OCI-LY7 (cell line): ENCODE measurements around the gene FAM131C. TPM values are rescaled to one million over a fixed set of nuclear protein-coding genes. Genes with fewer than 3 reads are reported as not detected.

Experiments used
- BruUV-seq: library from RNA; stranded (reverse); fragments of 400-500 nt; replicated peaks from 2 replicates; lab custom pipeline; 2021; lab: Mats Ljungman, UMichigan
- CTCF ChIA-PET: fragments of 300-600 bp; sonication (Branson Sonifier 250); formaldehyde crosslinking; loops from one replicate; lab custom pipeline; 2022; ENCODE audit warnings: antibody characterized with exemption; ENCODE audit not compliant: unreplicated experiment; lab: Charles Lee
- POLR2A ChIA-PET: fragments of 300-600 bp; sonication (Branson Sonifier 250); formaldehyde crosslinking; loops from one replicate; lab custom pipeline; 2022; ENCODE audit warnings: antibody characterized with exemption; lab: Charles Lee
- DNase-seq: peaks from one replicate; pipeline ENCODE4 v3.0.0-alpha.2; 2015; ENCODE audit warnings: low spot score
- H2AFZ ChIP-seq: fragments of 200-600 bp; sonication (generic), shearing (Covaris generic); 2 replicates; pipeline ENCODE4 v1.6.1; 2014; ENCODE audit warnings: mild to moderate bottlenecking, antibody characterized with exemption, low read length, moderate library complexity
- H3K27ac ChIP-seq: fragments of 200-600 bp; sonication (generic); 2 replicates; pipeline ENCODE4 v1.5.1; 2014; ENCODE audit warnings: mixed run types, low read depth, mild to moderate bottlenecking, moderate library complexity, low read length, inconsistent platforms; ENCODE audit not compliant: poor library complexity, severe bottlenecking
- H3K36me3 ChIP-seq: fragments of 200-600 bp; sonication (generic); 2 replicates; pipeline ENCODE4 v1.6.1; 2014; ENCODE audit warnings: mild to moderate bottlenecking, antibody characterized with exemption, low read length, moderate library complexity, mixed read lengths; ENCODE audit not compliant: insufficient read depth
- H3K4me1 ChIP-seq: fragments of 200-600 bp; sonication (generic); 2 replicates; pipeline ENCODE4 v1.5.1; 2014; ENCODE audit warnings: mild to moderate bottlenecking, low read length; ENCODE audit not compliant: insufficient read depth, poor library complexity, severe bottlenecking
- H3K4me2 ChIP-seq: fragments of 200-600 bp; sonication (generic); 2 replicates; pipeline ENCODE4 v1.6.1; 2014; ENCODE audit warnings: mild to moderate bottlenecking, low read length
- H3K4me3 ChIP-seq: fragments of 200-600 bp; sonication (generic); 2 replicates; pipeline ENCODE4 v1.5.1; 2014; ENCODE audit warnings: mild to moderate bottlenecking, low read depth, low read length; ENCODE audit not compliant: poor library complexity, severe bottlenecking
- H3K79me2 ChIP-seq: fragments of 200-600 bp; sonication (generic); 2 replicates; pipeline ENCODE4 v1.6.1; 2016; ENCODE audit warnings: low read depth, mild to moderate bottlenecking, low read length, moderate library complexity, mixed read lengths; ENCODE audit not compliant: insufficient read depth
- H3K9me2 ChIP-seq: fragments of 200-600 bp; sonication (generic); 2 replicates; pipeline ENCODE4 v1.6.1; 2016; ENCODE audit warnings: mild to moderate bottlenecking, low read length, mixed read lengths; ENCODE audit not compliant: insufficient read depth
- H3K9me3 ChIP-seq: fragments of 200-600 bp; sonication (generic); 2 replicates; pipeline ENCODE4 v1.6.1; 2014; ENCODE audit warnings: mild to moderate bottlenecking, mixed run types, low read length, mixed read lengths
- H4K20me1 ChIP-seq: fragments of 200-600 bp; sonication (generic); 2 replicates; pipeline ENCODE4 v1.6.1; 2014; ENCODE audit warnings: mild to moderate bottlenecking, antibody characterized with exemption, low read length, moderate library complexity, mixed read lengths; ENCODE audit not compliant: insufficient read depth
- CTCF ChIP-seq: fragments of 200-600 bp; sonication (generic); conservative IDR thresholded peaks from 2 replicates; pipeline ENCODE4 v1.5.1; 2014; ENCODE audit warnings: mild to moderate bottlenecking, antibody characterized with exemption, low read length, moderate library complexity, mixed read lengths
- EZH2phosphoT487 ChIP-seq: fragments of 200-600 bp; sonication (generic); IDR thresholded peaks from 2 replicates; pipeline ENCODE4 v1.6.1; 2018; ENCODE audit warnings: low read depth, borderline replicate concordance, mild to moderate bottlenecking, mixed run types, antibody characterized with exemption, low read length, moderate library complexity, mixed read lengths
- intact Hi-C: fragments of 100-400 bp; cut with micrococcal nuclease; formaldehyde crosslinking; loops from one replicate; pipeline ENCODE4 v1.10.0; 2022; ENCODE audit not compliant: unreplicated experiment
- total RNA-seq, 2 experiments: library from RNA; depleted of rRNA in 1 of 2; stranded (reverse); fragments of >200 nt in 1 of 2; shearing (Covaris generic) in 1 of 2; gene quantifications; 2 replicates each; pipeline ENCODE4 v1.2.3, GENCODE V29; 2014 to 2022

Gene FAM131C
- total RNA-seq, 2 experiments from 2014 or later: not detected

DNA sequence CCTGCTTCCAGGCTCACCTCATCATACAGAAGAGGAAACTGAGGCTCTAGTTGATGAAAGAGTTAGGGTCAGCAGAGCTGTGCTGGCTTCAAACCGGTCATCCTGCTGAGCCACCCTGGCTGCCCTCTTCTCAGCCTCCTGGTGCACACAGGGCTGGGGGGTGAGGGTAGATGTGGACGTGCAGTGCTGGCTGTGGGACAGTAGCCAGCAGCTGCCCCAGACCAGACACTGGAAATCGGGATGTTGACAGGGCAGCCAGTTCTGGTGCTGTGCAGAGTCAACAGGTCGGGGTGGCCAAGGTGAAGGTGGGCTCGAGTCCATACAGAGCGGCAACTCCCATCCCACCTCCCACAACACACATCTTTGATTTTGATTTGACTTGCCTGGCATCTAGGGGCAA, 53.1 kb downstream of the FAM131C start:
- TF ChIP-seq EZH2phosphoT487: no peak
- TF ChIP-seq CTCF: no peak
- ChIA-PET POLR2A (interaction anchor here (0.6 kb wide), 1 partner anchor 224 kb away, joined by 4 read pairs; no protein-coding TSS in a partner anchor), CTCF (no interaction called here)
- H3K4me1 ChIP-seq: no peaks in the 10 kb centered on the region
- no peak overlapping the region for H2AFZ ChIP-seq
- H3K4me2 ChIP-seq: no peak overlapping the region
- H3K27ac ChIP-seq: no peak overlapping the region
- no peak overlapping the region for H3K4me3 ChIP-seq
- no peaks in the 10 kb centered on the region for H3K79me2 ChIP-seq
- no peaks in the 10 kb centered on the region for H3K9me3 ChIP-seq
- intact Hi-C loops: loop anchor here (2.0 kb wide), 1 partner anchor 22 kb away; the partner anchor contains the start of gene CLCNKB
- no peaks in the 10 kb centered on the region for H4K20me1 ChIP-seq
- no peaks in the 10 kb centered on the region for H3K36me3 ChIP-seq
- H3K9me2 ChIP-seq: no peaks in the 10 kb centered on the region
- no peak for DNase-seq
- BruUV-seq: no TSS peak

DNA sequence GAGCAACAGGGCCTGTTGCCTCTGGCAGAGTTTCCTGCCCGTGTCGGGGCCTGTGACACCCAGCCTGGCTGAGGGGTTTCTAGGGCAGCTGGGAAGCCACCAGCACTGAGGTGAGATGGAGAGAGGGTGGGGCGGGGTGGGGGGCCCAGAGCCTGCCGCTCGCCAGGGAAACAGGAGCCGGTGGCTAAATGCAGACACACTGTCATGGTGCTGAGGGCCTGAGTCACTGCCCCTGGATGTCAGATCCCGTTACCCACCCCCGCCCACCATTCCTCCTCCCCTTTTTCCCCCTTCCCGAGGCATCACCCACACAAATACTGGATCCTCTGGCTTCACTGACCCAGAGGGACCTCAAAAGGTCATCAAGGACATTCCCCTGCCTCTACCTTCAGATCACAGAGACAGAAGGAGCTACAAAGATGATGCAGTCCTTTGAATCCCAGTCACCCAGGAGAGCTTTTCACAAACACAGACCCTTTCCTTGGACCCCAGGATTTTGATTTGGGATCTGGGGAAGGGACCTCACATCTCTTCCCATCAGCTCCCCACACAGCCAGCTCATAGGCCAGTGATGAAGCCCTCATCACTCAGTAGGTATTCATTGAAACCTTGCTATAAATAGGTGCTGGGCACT, 53.7 kb downstream of the FAM131C start:
- Histone ChIP-seq H3K9me2 (no peaks in the 10 kb centered on the region), H3K4me3 (no peak overlapping the region), H3K36me3 (no peaks in the 10 kb centered on the region), H3K4me1 (peaks cover 3% of the 10 kb centered on the region), H3K9me3 (no peaks in the 10 kb centered on the region), H2AFZ (no peak overlapping the region), H3K4me2 (no peak overlapping the region), H3K27ac (no peak overlapping the region), H4K20me1 (no peaks in the 10 kb centered on the region), H3K79me2 (no peaks in the 10 kb centered on the region)
- no TSS peak for BruUV-seq
- no peak for DNase-seq
- CTCF ChIA-PET: no interaction called here
- intact Hi-C loops: loop anchor here (2.0 kb wide), 1 partner anchor 23 kb away; the partner anchor contains the start of gene CLCNKB
- TF ChIP-seq CTCF (no peak), EZH2phosphoT487 (no peak)
- POLR2A ChIA-PET: interaction anchor here (0.6 kb wide), 1 partner anchor 223 kb away, joined by 4 read pairs; no protein-coding TSS in a partner anchor
